Gastroesophageal sphincter (tissue), 3 donors: Measurements from ENCODE around the gene NEU4.

Experiments used
- EP300 ChIP-seq: sonication (generic); formaldehyde crosslinking; IDR thresholded peaks from one replicate; pipeline ENCODE4 v1.6.1; 2017; ENCODE audit warnings: antibody characterized with exemption, mild to moderate bottlenecking
- POLR2A ChIP-seq, 2 donors: fragments of 450-650 bp; IDR thresholded peaks; one replicate each; pipeline ENCODE4 v1.6.1; 2017; ENCODE audit warnings: antibody characterized with exemption in 2 of 2, mild to moderate bottlenecking in 2 of 2, moderate library complexity in 1 of 2
- POLR2AphosphoS5 ChIP-seq: sonication (generic); formaldehyde crosslinking; IDR thresholded peaks from one replicate; pipeline ENCODE4 v1.6.1; 2017; ENCODE audit warnings: antibody characterized with exemption
- TF ChIP-seq, protein P1 (sequence below), 4 experiments: fragments of 200-600 bp in 2 of 4; fragments of 450-650 bp in 2 of 4; sonication (generic) in 1 of 4; IDR thresholded peaks; one replicate each; pipeline ENCODE4 v1.5.1; 2017 to 2019; ENCODE audit warnings: antibody characterized with exemption in 4 of 4, mild to moderate bottlenecking in 2 of 4, moderate library complexity in 2 of 4

DNA sequence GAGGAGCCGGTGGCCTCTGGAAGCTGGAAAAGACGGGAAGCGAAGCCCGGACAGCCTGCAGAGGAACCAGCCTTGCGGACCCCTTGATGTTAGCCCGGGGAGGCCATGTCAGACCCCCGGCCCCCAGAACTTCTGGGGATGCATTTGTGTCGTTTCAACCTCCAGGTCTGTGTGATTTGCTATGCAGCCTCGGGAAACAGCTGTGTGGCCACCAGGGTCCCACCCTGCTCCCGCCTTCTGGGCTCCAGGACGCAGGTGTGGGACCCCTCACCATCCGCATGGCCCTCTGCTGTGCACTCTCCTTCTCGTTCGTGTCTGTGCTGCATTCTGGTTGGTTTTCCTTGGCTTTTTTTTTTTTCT is 13.3 kb downstream of the NEU4 start:
- TF ChIP-seq POLR2A (IDR thresholded peaks at IDR 0.05) (no peak), EP300 (no peak), POLR2AphosphoS5 (no peak)
- TF ChIP-seq, protein P1, sequence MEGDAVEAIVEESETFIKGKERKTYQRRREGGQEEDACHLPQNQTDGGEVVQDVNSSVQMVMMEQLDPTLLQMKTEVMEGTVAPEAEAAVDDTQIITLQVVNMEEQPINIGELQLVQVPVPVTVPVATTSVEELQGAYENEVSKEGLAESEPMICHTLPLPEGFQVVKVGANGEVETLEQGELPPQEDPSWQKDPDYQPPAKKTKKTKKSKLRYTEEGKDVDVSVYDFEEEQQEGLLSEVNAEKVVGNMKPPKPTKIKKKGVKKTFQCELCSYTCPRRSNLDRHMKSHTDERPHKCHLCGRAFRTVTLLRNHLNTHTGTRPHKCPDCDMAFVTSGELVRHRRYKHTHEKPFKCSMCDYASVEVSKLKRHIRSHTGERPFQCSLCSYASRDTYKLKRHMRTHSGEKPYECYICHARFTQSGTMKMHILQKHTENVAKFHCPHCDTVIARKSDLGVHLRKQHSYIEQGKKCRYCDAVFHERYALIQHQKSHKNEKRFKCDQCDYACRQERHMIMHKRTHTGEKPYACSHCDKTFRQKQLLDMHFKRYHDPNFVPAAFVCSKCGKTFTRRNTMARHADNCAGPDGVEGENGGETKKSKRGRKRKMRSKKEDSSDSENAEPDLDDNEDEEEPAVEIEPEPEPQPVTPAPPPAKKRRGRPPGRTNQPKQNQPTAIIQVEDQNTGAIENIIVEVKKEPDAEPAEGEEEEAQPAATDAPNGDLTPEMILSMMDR (IDR thresholded peaks at IDR 0.05), result no peak
